ENCODE data around the gene OR52B2. TPM values are rescaled to one million over a fixed set of nuclear protein-coding genes. Genes with fewer than 3 reads are reported as not detected.

Gene OR52B2
- total and polyA plus RNA-seq, 9 of the 15 experiments (the other 6 are each of a cell fraction or from before 2014, with no cell fraction given): not detected

DNA sequence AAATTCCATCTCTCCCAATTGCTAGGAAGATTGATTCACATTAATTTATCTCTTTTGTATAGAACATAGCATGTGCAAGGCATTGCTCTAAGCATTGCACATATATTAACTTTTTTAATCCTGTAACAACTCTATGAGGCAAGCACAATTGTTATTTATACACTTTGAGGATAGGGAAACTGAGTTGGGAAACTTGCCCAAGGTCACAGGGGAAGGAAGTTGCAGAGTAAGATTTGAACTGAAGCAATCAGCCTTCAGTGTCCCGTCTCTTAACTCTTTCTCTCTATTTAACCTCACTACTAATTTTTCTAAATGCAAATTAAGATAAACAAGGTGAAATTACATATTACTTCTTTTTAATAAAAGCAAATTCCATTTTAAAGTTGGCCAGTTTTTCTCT lies 40.5 kb downstream of the OR52B2 start (continued):
- TF ChIP-seq, protein P1, sequence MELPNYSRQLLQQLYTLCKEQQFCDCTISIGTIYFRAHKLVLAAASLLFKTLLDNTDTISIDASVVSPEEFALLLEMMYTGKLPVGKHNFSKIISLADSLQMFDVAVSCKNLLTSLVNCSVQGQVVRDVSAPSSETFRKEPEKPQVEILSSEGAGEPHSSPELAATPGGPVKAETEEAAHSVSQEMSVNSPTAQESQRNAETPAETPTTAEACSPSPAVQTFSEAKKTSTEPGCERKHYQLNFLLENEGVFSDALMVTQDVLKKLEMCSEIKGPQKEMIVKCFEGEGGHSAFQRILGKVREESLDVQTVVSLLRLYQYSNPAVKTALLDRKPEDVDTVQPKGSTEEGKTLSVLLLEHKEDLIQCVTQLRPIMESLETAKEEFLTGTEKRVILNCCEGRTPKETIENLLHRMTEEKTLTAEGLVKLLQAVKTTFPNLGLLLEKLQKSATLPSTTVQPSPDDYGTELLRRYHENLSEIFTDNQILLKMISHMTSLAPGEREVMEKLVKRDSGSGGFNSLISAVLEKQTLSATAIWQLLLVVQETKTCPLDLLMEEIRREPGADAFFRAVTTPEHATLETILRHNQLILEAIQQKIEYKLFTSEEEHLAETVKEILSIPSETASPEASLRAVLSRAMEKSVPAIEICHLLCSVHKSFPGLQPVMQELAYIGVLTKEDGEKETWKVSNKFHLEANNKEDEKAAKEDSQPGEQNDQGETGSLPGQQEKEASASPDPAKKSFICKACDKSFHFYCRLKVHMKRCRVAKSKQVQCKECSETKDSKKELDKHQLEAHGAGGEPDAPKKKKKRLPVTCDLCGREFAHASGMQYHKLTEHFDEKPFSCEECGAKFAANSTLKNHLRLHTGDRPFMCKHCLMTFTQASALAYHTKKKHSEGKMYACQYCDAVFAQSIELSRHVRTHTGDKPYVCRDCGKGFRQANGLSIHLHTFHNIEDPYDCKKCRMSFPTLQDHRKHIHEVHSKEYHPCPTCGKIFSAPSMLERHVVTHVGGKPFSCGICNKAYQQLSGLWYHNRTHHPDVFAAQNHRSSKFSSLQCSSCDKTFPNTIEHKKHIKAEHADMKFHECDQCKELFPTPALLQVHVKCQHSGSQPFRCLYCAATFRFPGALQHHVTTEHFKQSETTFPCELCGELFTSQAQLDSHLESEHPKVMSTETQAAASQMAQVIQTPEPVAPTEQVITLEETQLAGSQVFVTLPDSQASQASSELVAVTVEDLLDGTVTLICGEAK (IDR thresholded peaks at IDR 0.05): no peak
- TF ChIP-seq, protein P1 (CRISPR knock-in tag; IDR thresholded peaks at IDR 0.05): no peak

All from K562 (cell line).